ENCODE results near the gene MORC3.

DNA sequence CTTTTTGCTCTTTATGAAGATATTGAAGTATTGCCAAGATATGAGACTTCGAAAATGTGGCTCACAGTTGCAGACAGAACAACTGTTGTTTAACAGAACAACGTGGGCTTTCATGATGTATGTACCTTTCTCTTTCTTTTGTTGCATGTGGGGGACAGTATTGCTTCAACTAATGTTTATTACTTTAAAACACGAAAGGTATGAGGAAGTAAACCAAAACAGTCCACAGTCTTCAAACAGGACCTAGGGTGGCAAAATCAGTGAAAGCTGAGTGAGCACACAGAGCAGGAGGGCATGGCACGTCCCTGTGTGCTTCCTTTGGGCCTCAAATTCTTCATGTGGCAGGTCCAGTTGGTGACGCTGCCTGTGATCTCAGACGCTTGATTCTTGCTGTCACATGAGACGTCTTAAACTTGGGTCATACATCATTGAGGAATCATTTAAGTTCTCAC, 57.4 kb downstream of the MORC3 start:
- TF ChIP-seq, protein P1, sequence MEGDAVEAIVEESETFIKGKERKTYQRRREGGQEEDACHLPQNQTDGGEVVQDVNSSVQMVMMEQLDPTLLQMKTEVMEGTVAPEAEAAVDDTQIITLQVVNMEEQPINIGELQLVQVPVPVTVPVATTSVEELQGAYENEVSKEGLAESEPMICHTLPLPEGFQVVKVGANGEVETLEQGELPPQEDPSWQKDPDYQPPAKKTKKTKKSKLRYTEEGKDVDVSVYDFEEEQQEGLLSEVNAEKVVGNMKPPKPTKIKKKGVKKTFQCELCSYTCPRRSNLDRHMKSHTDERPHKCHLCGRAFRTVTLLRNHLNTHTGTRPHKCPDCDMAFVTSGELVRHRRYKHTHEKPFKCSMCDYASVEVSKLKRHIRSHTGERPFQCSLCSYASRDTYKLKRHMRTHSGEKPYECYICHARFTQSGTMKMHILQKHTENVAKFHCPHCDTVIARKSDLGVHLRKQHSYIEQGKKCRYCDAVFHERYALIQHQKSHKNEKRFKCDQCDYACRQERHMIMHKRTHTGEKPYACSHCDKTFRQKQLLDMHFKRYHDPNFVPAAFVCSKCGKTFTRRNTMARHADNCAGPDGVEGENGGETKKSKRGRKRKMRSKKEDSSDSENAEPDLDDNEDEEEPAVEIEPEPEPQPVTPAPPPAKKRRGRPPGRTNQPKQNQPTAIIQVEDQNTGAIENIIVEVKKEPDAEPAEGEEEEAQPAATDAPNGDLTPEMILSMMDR (IDR thresholded peaks at IDR 0.05), result no peak
- no peak for TF ChIP-seq EZH2 (IDR thresholded peaks at IDR 0.05)

All from neural progenitor cell (in vitro differentiated cells).